Measurements from ENCODE around the gene TPRG1.

The TPRG1 gene

DNA sequence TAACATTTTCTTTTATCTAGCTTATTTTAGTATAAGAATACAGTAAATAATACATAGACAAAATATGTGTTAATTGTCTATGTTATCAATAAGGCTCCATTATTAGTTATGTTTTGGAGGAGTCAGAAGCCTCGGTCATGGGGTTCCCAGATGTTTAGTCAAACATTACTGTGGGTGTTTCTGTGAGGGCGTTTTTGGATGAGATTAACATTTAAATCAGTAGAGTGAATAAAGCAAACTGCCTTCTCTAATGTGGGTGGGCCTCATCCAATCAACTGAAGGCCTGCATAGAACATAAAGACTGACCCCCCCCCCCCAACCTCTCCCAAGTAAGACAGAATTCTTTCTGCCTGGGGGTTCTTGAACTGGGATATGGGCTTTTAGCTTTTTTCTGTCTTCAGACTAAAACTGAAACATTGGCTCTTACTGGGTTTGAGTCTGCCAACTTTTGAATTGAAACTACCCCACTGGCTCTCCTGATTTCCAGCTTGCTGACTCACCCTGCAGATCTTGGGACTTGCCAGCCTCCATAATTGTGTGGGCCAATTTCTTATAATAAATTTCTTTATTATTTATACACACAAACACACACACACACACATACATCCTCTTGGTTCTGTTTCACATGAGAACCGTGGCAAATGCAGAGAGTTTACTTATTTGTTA, 192.0 kb downstream of the TPRG1 start:
- no peak for DNase-seq

- DNase-seq: no peak
Observed at GRCh38 chr3:189365609-189366564, 194.1 kb downstream of the TPRG1 start.

GRCh38 chr3:189368384-189368783, 196.6 kb downstream of the TPRG1 start:
- DNase-seq: no peak

DNA sequence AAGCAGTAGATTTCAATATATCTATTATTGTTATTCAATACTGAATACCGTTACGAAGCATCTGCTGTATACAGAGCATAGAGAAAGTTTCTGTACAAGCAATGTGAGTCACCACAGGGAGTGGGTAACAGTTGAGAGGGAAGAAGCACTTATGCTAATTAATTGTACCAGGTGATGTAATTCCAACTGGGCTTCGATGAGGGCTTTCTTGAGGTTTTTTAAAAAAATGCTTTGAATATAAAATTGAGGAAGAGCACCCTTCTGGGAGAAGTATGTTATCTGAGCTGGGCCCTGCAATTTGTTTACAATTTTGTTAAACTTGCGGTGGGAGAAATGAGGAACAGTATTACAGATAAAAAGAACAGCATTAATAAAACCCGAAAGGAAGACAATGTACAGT, 197.9 kb downstream of the TPRG1 start:
- DNase-seq: no peak

GRCh38 chr3:189372243-189372642, 200.5 kb downstream of the TPRG1 start:
- DNase-seq: no peak

Measured in suppressor macrophage treated with lipopolysaccharide for 4 hours (primary cell).